Measurements from ENCODE around the gene ZACN. TPM values are rescaled to one million over a fixed set of nuclear protein-coding genes. Genes with fewer than 3 reads are reported as not detected.

Gene ZACN
- total RNA-seq, 1 experiment from 2014 or later, result not detected

DNA sequence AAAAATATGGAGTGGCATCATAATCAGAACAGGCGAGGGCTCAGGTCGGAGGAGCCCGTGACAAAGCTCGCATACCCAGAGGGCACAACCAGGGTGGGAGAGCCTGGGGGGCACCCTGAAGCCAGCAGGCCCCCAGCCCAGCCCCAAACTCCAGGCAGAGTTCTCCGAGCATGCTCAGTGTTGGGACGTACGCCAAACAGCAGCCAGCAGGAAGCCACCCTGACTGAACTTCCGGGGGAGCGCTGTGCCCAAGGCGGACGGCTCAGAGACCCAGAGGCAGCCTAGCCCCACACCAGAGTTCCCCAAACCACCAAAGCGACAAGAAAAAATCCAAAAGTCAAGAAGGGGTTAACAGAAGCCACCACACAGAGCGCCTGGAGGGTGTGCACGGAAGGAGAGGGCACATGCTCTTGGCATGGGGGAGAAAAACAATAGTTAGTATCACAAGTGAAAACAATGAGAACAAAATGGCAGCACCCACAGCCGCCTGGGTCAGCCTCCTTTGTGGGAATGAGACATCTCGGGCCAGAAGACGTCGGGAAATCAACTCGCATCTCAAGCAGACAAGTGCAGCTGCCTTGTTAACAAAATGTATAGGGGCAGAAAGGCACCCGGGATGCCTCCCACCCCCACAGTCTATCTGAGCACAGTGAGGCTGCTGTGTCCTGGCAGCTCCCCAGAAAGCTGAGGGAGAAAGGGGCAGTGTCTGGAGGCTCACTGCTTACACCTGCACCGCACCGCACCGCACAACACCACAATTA, 12.7 kb downstream of the ZACN start:
- Histone ChIP-seq H3K36me3 (peaks cover 93% of the 10 kb centered on the region), H3K27ac (no peak overlapping the region), H3K9me3 (replicated peaks) (no peaks in the 10 kb centered on the region), H3K4me3 (no peak overlapping the region), H3K4me1 (replicated peaks) (peaks cover 18% of the 10 kb centered on the region), H3K27me3 (replicated peaks) (no peaks in the 10 kb centered on the region)
- no peak for DNase-seq (ENCODE audit: low read depth in 1 of 2, low spot score in 2 of 2)

DNA sequence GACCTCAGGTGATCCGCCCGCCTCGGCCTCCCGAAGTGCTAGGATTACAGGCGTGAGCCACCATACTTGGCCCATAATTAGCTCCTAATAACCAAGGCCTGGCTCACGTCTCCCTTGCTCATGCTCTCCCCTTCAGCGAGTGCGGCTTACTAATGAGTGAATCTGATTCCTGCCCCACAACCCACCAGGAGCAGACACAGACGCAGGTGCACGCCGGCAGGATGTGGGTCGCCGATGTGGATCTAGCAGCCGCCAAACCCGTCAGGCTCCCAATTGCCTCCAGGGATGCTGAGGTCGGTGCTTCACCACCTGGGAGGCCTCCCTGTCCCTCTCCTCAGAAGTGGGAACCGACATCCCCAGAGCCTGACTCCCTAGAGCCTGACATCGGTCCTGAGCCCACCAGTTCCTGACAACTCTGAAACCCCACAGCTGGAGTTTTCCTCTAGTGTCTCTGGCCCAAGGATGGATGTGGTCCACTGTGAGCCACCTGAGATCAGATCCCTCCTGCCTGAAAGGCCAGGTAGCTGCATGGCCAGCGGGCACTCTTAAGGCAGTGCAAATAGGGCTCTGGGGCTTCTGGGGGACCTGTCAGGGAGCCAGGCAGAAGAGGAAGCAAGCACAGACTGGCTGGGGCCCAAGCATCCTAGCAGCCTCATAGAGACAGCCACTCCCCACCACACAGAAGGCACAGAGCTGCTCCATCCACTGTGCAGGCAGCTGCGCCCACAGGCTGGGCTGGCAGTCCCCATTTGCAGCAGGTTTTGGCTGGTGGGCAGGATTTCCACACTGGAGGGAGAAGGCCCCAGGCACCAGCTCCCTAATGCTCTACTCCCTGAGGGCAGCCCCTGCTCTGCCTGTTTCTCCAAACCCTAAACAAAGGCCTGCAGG, 13.8 kb downstream of the ZACN start:
- Histone ChIP-seq H3K27me3 (replicated peaks) (no peaks in the 10 kb centered on the region), H3K4me1 (replicated peaks) (peaks cover 18% of the 10 kb centered on the region), H3K36me3 (peaks cover 92% of the 10 kb centered on the region), H3K9me3 (replicated peaks) (no peaks in the 10 kb centered on the region), H3K27ac (no peak overlapping the region), H3K4me3 (no peak overlapping the region)
- DNase-seq (ENCODE audit: low read depth in 1 of 2, low spot score in 2 of 2), result no peak

DNA sequence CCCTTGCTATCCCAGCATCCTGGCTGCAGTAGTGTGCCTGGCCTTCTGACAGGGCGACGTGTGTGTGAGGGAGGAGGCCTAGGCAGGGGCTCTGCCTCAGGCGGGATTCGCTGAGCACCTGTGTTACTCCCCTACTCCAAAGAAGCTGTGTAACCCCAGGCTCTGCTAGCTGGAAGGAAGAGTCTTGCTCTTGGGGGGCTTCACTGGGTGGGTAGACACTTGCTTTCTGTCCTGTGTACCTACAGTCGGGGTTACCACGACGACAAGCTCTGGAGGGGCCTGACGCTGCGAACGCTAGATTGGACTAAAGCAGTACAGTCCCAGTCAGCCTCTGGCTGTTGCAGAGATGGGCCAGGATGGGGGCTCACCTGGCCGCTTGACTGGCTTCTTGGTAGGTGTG, 15.1 kb downstream of the ZACN start:
- no peak overlapping the region for H3K27ac ChIP-seq
- no peak overlapping the region for H3K4me3 ChIP-seq
- H3K9me3 ChIP-seq (replicated peaks), result no peaks in the 10 kb centered on the region
- peaks cover 89% of the 10 kb centered on the region for H3K36me3 ChIP-seq
- no peaks in the 10 kb centered on the region for H3K27me3 ChIP-seq (replicated peaks)
- H3K4me1 ChIP-seq (replicated peaks), result peaks cover 18% of the 10 kb centered on the region
- no peak for DNase-seq (ENCODE audit: low read depth in 1 of 2, low spot score in 2 of 2)

DNA sequence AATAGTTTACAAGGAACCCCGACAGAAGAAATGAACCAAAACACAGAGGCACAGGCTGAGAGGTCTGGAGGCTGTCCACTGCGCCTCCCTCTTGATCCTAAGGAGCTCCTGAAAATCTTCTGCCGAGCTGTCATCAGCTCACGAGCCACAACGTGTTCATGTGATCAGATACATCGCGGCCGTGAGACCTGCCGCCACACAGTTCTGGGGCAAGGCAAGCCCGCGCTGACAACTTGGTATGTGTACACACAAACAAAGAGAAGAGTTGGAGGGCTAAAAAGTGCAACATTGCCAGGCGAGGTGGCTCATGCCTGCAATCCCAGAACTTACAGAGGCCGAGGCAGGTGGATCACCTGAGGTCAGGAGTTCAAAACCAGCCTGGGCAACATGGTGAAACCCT, 17.0 kb downstream of the ZACN start:
- peaks cover 87% of the 10 kb centered on the region for H3K36me3 ChIP-seq
- H3K27ac ChIP-seq, result peak overlapping the region; percentile 38; the same call in 1 of the 2 replicates
- H3K4me3 ChIP-seq, result no peak overlapping the region
- no peaks in the 10 kb centered on the region for H3K27me3 ChIP-seq (replicated peaks)
- no peaks in the 10 kb centered on the region for H3K9me3 ChIP-seq (replicated peaks)
- peaks cover 18% of the 10 kb centered on the region for H3K4me1 ChIP-seq (replicated peaks)
- DNase-seq (ENCODE audit: low read depth in 1 of 2, low spot score in 2 of 2), result no peak

DNA sequence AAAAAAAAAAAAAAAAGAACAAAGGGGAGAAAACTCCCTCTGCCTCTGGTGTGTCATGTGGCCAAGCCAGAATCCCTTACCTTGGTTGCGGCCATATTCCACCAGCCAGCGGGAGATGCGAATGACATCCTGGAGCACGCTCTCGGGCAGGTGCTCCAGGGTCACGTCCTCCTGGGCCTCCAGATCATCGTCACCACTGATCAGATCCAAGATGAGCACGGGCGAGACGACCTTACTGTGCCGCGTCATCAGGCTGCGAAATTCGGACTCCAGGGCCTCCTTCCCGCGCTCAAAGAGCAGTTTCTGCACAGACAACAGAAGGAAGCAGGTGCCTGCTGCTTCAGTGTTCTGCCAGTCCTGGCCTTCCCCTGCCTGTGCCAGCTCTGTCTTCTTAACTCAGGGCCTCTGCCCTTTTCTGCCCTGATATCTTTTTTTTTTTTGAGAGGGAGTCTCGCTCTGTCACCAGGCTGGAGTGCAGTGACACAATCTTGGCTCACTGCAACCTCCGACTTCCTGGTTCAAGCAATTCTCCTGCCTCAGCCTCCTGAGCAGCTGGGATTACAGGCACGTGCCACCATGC, 18.8 kb downstream of the ZACN start:
- DNase-seq (ENCODE audit: low read depth in 1 of 2, low spot score in 2 of 2), result no peak
- H3K36me3 ChIP-seq, result peaks cover 86% of the 10 kb centered on the region
- H3K27ac ChIP-seq, result no peak overlapping the region
- peaks cover 28% of the 10 kb centered on the region for H3K4me1 ChIP-seq (replicated peaks)
- no peaks in the 10 kb centered on the region for H3K9me3 ChIP-seq (replicated peaks)
- no peak overlapping the region for H3K4me3 ChIP-seq
- H3K27me3 ChIP-seq (replicated peaks), result no peaks in the 10 kb centered on the region

DNA sequence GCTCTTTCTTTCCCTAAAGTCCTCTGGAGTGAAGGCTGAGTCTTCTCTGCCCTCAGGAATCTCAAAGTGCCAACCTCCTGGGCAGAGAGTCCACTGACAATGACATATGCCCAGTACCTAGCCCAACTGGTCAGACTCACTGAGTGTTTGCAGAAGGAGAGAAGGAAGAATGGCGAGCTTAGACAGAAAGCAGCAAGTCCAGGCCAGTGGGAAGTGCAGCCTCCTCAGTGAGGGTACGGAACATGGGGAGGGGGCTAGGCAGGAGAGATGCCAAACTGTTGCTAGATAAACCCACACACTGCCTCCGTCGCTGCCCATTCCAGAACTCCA, 23.9 kb downstream of the ZACN start:
- no peaks in the 10 kb centered on the region for H3K9me3 ChIP-seq (replicated peaks)
- peak overlapping the region; percentile 60 for H3K4me3 ChIP-seq
- H3K27ac ChIP-seq, result peak overlapping the region; percentile 52; the same call in 1 of the 2 replicates
- H3K36me3 ChIP-seq, result peaks cover 46% of the 10 kb centered on the region
- peaks cover 18% of the 10 kb centered on the region for H3K4me1 ChIP-seq (replicated peaks)
- no peaks in the 10 kb centered on the region for H3K27me3 ChIP-seq (replicated peaks)
- DNase-seq (ENCODE audit: low read depth in 1 of 2, low spot score in 2 of 2), result no peak

DNA sequence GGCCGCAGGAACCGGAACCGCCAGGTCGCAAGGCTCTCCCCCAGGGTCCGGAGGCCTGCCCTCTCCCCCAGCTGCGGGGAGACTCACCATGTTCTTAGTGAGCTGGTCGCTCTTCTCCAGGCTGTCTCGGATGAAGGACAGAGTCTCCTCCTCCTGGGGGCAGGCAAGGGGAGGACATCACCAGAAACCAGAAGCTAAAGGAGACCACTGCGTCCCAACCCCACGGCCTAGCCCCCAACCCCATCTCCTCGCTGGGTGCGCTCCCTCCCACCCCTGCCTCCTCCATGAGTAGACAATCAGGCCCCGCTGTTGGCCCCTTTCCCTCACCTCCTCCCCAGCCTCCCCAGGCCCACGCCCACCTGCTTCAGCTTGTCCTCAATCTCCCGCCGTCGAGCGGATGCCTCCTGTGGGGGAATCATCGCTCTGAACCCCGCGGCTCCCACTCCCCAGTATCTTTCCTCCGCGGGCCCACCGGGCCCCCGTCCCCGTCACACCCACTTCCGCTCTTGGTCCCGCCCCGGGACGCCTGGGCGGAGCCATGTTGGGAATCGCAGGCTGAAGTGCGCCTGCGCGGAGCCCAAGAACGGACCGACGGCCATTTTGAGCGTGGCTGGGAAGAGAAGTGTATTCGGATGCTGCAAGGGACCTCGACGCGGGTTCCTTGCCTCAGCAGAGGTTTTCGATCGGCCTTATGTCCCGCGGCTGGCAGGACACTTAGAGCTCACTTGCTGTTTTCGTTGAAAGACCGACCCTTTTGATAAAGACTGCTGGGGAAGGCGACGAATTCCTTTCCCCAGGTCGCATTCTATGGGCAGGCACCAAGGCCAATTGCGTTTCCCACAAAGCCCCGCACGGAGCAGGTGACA, 24.5 kb downstream of the ZACN start, which contains the start of gene EXOC7:
EXOC7 (minus strand) TSS at position 514 of the 866 bp plus-strand sequence; CDS start at position 419, 95 bp downstream.
- peak; percentile 93 to 94 for DNase-seq (ENCODE audit: low read depth in 1 of 2, low spot score in 2 of 2)
- peak within 1 kb of the TSS; percentile 52 for H3K27ac ChIP-seq

DNA sequence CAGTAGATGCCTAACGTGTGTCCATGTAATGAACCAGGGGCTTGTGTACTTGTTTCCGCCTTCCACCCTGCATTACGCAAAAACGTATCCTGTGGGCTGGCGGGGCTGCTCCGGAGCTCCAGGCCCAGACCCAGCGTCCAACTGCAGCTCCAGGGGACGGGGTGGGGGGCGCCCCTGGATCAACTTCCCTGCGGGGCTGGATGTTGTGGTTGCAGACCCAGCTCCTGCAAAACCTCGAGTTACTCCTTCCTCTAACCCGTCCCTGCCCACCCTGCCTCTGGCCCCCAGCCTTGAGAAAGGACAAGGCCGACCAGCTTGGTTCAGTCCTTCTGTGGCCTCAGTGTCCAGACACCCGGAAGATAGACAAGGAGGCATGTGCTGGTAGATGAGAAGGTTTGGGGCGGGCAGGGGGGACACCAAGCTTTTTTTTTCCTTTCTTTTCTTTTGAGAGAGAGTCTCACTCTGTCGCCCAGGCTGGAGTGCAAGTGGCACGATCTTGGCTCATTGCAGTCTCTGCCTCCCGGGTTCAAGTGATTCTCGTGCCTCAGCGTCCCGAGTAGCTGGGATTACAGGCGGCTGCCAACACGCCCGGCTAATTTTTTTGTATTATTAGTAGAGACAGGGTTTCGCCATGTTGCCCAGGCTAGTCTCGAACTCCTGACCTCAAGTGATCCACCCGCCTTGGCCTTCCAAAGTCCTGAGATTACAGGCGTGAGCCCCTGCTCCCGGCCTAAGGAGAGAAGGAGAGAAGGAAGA, 25.3 kb downstream of the ZACN start:
- Histone ChIP-seq H3K9me3 (replicated peaks) (no peaks in the 10 kb centered on the region), H3K36me3 (peaks cover 35% of the 10 kb centered on the region), H3K4me1 (replicated peaks) (peaks cover 18% of the 10 kb centered on the region), H3K27me3 (replicated peaks) (no peaks in the 10 kb centered on the region), H3K27ac (peak overlapping the region; percentile 52), H3K4me3 (peak overlapping the region; percentile 60)
- DNase-seq (ENCODE audit: low read depth in 1 of 2, low spot score in 2 of 2), result no peak

More for the DNA sequence above, 24.5 kb downstream of the ZACN start, which contains the start of gene EXOC7:
- Histone ChIP-seq H3K4me3 (peak within 1 kb of the TSS; percentile 60), H3K4me1 (replicated peaks) (peaks cover 18% of the 10 kb centered on the region), H3K27me3 (replicated peaks) (no peaks in the 10 kb centered on the region), H3K36me3 (peaks cover 41% of the 10 kb centered on the region), H3K9me3 (replicated peaks) (no peaks in the 10 kb centered on the region)

DNA sequence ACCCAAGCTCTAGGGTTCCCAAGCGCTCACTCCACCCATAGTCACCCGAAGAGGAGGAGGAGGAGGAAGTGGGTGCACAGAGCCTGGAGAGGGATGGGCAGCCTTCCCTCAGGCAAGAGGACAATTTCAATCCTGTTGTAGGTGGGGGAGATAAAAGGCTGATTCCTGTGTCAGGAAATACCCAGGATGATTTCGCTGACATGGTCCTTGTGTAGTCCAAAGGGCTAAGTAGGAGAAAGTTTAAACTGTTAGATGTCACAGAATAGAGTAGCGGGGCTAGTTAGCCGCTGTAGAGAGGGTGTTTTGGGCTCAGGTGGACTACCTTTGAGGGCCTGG, 25.9 kb downstream of the ZACN start:
- Histone ChIP-seq H3K9me3 (replicated peaks) (no peaks in the 10 kb centered on the region), H3K4me3 (no peak overlapping the region), H3K27ac (no peak overlapping the region), H3K36me3 (peaks cover 29% of the 10 kb centered on the region), H3K27me3 (replicated peaks) (no peaks in the 10 kb centered on the region), H3K4me1 (replicated peaks) (peaks cover 18% of the 10 kb centered on the region)
- DNase-seq (ENCODE audit: low read depth in 1 of 2, low spot score in 2 of 2), result no peak

DNA sequence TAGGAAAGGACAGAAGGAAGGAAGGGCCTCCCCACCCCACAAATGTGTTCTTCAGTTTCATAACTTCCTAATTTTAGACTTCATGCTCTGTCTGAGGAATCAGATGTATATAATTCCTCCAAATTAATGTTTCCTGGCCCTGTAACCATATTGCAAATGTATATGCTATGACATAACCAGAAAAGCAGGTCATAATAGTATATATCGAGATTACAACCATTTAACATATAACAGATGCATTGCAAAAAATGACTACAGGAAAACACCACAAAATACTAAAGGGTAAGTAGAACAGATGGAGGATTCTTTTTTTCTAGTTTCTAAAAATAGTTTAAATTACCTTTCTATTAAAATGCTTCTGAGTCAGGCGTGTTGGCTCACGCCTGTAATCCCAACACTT, 27.7 kb downstream of the ZACN start:
- H3K36me3 ChIP-seq, result peaks cover 13% of the 10 kb centered on the region
- no peak for DNase-seq (ENCODE audit: low read depth in 1 of 2, low spot score in 2 of 2)
- peaks cover 18% of the 10 kb centered on the region for H3K4me1 ChIP-seq (replicated peaks)
- no peaks in the 10 kb centered on the region for H3K27me3 ChIP-seq (replicated peaks)
- H3K27ac ChIP-seq, result no peak overlapping the region
- H3K4me3 ChIP-seq, result no peak overlapping the region
- H3K9me3 ChIP-seq (replicated peaks), result no peaks in the 10 kb centered on the region

DNA sequence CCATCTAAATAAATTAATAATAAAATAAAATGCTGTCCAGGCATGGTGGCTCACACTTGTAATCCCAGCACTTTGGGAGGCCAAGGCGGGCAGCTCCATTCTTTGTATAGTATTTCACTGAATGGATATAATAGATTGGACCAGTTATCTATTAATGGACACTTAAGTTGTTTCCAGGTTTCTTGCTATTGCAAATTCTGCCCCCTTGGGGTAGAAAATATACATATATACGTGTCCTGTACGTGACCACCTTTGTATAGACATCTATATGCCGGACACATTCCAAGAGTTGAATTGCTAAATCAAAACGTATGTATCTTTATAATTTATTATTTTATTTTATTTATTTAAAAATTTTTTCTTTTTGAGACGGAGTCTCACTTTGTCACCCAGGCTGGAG, 28.5 kb downstream of the ZACN start:
- H3K4me1 ChIP-seq (replicated peaks), result peaks cover 11% of the 10 kb centered on the region
- H3K4me3 ChIP-seq, result no peak overlapping the region
- no peak overlapping the region for H3K27ac ChIP-seq
- H3K36me3 ChIP-seq, result peaks cover 6% of the 10 kb centered on the region
- DNase-seq (ENCODE audit: low read depth in 1 of 2, low spot score in 2 of 2), result no peak
- H3K9me3 ChIP-seq (replicated peaks), result no peaks in the 10 kb centered on the region
- peaks cover 6% of the 10 kb centered on the region; the same call in 1 of the 2 replicates for H3K27me3 ChIP-seq (replicated peaks)

DNA sequence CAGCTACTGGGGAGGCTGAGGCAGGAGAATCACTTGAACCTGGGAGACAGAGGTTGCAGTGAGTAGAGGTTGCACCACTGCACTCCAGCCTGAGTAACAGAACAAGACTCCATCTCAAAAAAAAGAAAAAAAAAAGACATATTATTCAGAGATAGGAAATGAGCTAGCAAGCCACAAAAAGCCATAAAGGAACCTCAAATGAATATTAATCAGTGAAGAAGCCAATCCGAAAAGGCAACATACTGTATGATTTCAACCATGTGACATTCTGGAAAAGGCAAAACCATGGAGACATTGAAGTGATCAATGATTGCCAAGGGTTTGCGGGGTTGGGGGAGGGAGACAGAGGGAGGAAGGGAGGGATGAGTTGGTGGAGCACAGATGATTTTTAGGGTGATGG, 33.0 kb downstream of the ZACN start:
- no peak for DNase-seq (ENCODE audit: low read depth in 1 of 2, low spot score in 2 of 2)
- Histone ChIP-seq H3K4me3 (no peak overlapping the region), H3K27me3 (replicated peaks) (peaks cover 7% of the 10 kb centered on the region; the same call in 1 of the 2 replicates), H3K27ac (no peak overlapping the region), H3K9me3 (replicated peaks) (peaks cover 4% of the 10 kb centered on the region; the same call in 1 of the 2 replicates), H3K4me1 (replicated peaks) (no peaks in the 10 kb centered on the region), H3K36me3 (no peaks in the 10 kb centered on the region)

All from SJSA1 (cell line).